ENCODE measurements around the gene CDH22. TPM values are rescaled to one million over a fixed set of nuclear protein-coding genes. Genes with fewer than 3 reads are reported as not detected.

The CDH22 gene
- total RNA-seq, 4 donors from 2014 or later: not detected

- Histone ChIP-seq H3K27me3 (no peaks in the 10 kb centered on the region), H3K36me3 (no peaks in the 10 kb centered on the region), H3K9me3 (peaks cover 0 to 4% (median 0%) of the 10 kb centered on the region in 4 donors), H3K27ac (no peak overlapping the region), H3K4me1 (no peaks in the 10 kb centered on the region), H3K4me3 (no peak overlapping the region)
- no peak for DNase-seq
- no peak for TF ChIP-seq CTCF (IDR thresholded peaks at IDR 0.05)
- no peak for TF ChIP-seq POLR2A (IDR thresholded peaks at IDR 0.05)
These were observed 117.1 kb downstream of the CDH22 start for GRCh38 chr20:46191168-46191540.

- no peak for DNase-seq
These were observed 117.7 kb downstream of the CDH22 start for GRCh38 chr20:46190478-46191167.

GRCh38 chr20:46188866-46189541 lies 119.3 kb downstream of the CDH22 start:
- DNase-seq: no peak
- H3K27me3 ChIP-seq: no peaks in the 10 kb centered on the region
- peaks cover 0 to 4% (median 0%) of the 10 kb centered on the region in 4 donors for H3K9me3 ChIP-seq
- H3K4me1 ChIP-seq: no peaks in the 10 kb centered on the region
- no peak overlapping the region for H3K27ac ChIP-seq
- no peaks in the 10 kb centered on the region for H3K36me3 ChIP-seq
- H3K4me3 ChIP-seq: no peak overlapping the region
- no peak for TF ChIP-seq POLR2A (IDR thresholded peaks at IDR 0.05)
- no peak for TF ChIP-seq CTCF (IDR thresholded peaks at IDR 0.05)

More at GRCh38 chr20:46190478-46191167, 117.7 kb downstream of the CDH22 start:
- Histone ChIP-seq H3K9me3 (peaks cover 0 to 4% (median 0%) of the 10 kb centered on the region in 4 donors), H3K27ac (no peak overlapping the region), H3K27me3 (no peaks in the 10 kb centered on the region), H3K36me3 (no peaks in the 10 kb centered on the region), H3K4me1 (no peaks in the 10 kb centered on the region), H3K4me3 (no peak overlapping the region)
- TF ChIP-seq CTCF (IDR thresholded peaks at IDR 0.05): no peak
- TF ChIP-seq POLR2A (IDR thresholded peaks at IDR 0.05): no peak

GRCh38 chr20:46186210-46186609 lies 122.1 kb downstream of the CDH22 start:
- TF ChIP-seq CTCF (IDR thresholded peaks at IDR 0.05) (no peak), POLR2A (IDR thresholded peaks at IDR 0.05) (no peak)
- Histone ChIP-seq H3K4me3 (no peak overlapping the region), H3K4me1 (no peaks in the 10 kb centered on the region), H3K36me3 (no peaks in the 10 kb centered on the region), H3K9me3 (peaks cover 0 to 3% (median 0%) of the 10 kb centered on the region in 4 donors), H3K27ac (no peak overlapping the region), H3K27me3 (no peaks in the 10 kb centered on the region)
- no peak for DNase-seq

GRCh38 chr20:46185353-46185752 lies 122.9 kb downstream of the CDH22 start:
- Histone ChIP-seq H3K9me3 (no peaks in the 10 kb centered on the region), H3K4me1 (no peaks in the 10 kb centered on the region), H3K36me3 (no peaks in the 10 kb centered on the region), H3K4me3 (no peak overlapping the region), H3K27ac (no peak overlapping the region), H3K27me3 (no peaks in the 10 kb centered on the region)
- DNase-seq: no peak
- no peak for TF ChIP-seq CTCF (IDR thresholded peaks at IDR 0.05)
- TF ChIP-seq POLR2A (IDR thresholded peaks at IDR 0.05): no peak
